GM12874 (cell line): ENCODE measurements around the gene KCTD19.

Source experiments
- TF ChIP-seq, protein P1 (sequence below): IDR thresholded peaks from 2 replicates; pipeline ENCODE4 v1.5.1; 2011; ENCODE audit warnings: low read depth, mild to moderate bottlenecking, control low read depth, low read length, moderate library complexity; ENCODE audit not compliant: insufficient read depth

KCTD19 gene

DNA sequence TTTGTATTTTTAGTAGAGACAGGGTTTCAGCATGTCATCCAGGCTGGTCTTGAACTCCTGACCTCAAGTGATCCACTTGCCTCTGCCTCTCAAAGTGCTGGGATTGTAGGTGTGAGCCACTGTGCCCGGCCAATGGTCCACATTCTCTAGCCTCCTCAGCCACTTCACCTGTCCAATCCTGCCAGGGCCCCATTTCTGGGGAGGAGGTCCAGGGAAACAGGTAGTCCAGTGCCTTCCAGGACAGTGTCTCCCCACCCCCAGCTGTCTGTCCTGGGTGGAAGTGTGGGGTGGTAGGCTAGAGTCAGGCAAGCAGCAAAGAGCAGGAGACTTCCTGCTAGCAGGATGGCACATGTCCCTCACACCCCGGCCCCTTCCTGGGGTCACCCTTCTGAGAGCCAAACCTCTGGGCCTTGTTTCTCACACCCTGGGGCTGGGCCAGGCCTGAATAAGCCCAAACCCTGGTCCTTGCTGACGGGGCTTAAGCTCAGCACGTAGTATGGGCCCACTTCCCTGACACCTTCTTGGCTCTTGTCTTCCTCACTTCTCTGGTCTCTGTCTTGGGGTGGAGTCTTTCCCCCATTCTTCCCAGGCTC is 84.3 kb downstream of the KCTD19 start:
- TF ChIP-seq, protein P1, sequence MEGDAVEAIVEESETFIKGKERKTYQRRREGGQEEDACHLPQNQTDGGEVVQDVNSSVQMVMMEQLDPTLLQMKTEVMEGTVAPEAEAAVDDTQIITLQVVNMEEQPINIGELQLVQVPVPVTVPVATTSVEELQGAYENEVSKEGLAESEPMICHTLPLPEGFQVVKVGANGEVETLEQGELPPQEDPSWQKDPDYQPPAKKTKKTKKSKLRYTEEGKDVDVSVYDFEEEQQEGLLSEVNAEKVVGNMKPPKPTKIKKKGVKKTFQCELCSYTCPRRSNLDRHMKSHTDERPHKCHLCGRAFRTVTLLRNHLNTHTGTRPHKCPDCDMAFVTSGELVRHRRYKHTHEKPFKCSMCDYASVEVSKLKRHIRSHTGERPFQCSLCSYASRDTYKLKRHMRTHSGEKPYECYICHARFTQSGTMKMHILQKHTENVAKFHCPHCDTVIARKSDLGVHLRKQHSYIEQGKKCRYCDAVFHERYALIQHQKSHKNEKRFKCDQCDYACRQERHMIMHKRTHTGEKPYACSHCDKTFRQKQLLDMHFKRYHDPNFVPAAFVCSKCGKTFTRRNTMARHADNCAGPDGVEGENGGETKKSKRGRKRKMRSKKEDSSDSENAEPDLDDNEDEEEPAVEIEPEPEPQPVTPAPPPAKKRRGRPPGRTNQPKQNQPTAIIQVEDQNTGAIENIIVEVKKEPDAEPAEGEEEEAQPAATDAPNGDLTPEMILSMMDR, result no peak

DNA sequence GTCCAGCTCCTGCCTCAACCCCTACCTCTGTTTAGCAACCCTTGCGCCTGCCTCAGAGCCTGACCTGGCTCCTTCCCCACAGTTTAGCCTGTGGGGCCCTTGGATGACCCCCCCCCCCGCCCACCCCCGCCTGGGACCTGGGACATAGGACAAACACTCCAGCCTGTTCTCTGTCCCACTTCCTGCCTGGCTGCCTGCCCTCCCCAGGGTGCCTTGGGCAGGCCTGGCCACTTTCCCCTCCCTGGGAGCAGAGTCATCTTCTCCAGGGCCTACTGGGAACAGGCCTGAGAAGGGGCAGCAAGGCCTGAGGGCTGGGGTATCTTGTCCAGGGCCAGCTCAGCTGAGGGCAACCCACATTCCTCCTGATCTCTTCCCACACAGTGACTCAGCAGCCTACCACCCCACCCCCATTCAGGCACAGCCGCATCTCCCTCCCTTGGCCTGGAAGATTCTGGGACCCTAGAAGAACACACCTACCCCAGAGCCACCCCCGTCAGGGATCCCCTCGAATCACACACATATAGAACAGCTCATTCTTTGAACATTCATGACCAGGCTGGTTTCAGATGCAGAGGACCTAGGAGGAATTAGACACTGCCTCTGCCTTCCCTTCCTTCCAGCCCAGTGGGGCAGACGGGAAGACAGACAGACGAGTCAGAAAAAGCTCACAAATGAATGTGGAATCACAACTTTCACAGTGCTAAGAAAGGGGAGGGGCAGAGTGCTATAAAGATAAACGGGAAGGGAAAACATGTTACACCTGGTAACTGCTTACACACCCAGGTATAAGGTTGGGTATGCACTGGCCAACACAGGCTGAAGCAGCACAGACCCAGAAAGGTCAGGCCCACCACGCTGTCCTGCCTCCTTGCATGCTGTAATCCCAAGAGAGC is 85.3 kb downstream of the KCTD19 start:
- TF ChIP-seq, protein P1, result no peak

DNA sequence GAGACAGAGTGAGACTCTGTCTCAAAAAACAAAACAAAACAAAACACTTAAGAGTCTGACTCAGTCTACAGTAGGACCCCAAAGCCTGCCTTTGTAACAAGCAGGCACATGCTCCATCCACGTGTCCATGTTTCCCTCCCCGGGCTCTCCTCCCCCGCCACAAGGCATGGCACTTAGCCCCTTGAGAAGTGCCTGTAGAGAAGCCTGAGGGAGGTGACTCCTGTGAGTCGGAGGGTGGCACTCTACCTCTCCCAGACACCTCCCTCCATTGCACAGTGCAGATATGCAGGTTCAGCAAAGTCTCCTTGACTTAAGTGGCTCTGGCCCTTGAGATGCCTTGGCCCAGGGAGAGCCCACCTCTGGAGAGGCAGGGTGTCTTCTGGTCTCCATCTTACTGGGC is 86.0 kb downstream of the KCTD19 start:
- TF ChIP-seq, protein P1, result no peak
